Muscle of arm (tissue), 12 donors: ENCODE measurements around the gene PRELID2. TPM values are rescaled to one million over a fixed set of nuclear protein-coding genes. Genes with fewer than 3 reads are reported as not detected.
A peak's percentile ranks its signal among the peaks of the same experiment; 100 is the strongest.
"Not testable (repeated sequence)": the region's sequence is repeated elsewhere in the genome, so short reads cannot be mapped to it uniquely, and the experiment has no call there.

ENCODE experiments used
- DNase-seq: peaks from one replicate; pipeline ENCODE4 v3.0.0-alpha.2; 2013
- polyA plus RNA-seq, 12 donors: library from polyadenylated mRNA; unstranded; fragments of 120-200 nt; gene quantifications; one replicate each; pipeline ENCODE4 v1.2.1, GENCODE V29; 2013; ENCODE audit not compliant: insufficient read length in 12 of 12

Gene PRELID2
- polyA plus RNA-seq, 12 donors, result 3.0 to 12.2 (median 3.3) TPM; not detected in 1

- no peak for DNase-seq
Observed at GRCh38 chr5:145841299-145841698, 6.2 kb upstream of the PRELID2 start.

- no peak for DNase-seq
Observed at GRCh38 chr5:145840458-145841132, 5.5 kb upstream of the PRELID2 start.

- no peak for DNase-seq
Observed at GRCh38 chr5:145838276-145838675, 3.1 kb upstream of the PRELID2 start.

GRCh38 chr5:145836241-145836640 lies 1.1 kb upstream of the PRELID2 start:
- not testable (repeated sequence) for DNase-seq

DNA sequence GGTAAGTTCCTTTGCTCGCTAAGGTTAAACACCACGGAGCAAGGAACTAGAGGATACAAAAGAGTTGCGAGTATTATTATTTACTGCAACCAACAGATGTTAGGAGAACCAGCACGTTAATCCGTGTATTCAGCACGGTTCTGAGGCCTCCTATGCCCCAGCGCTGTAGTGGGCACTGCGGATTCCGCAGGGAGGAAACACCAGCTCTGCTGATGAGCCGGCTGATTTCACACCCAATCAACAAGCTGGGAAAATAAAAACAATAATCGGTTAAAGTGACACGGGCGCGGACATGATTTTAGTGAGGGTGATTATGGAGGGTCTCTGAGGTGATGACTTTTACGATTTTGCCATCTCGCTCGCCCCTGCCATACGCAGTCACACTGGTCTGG lies 702 bp upstream of the PRELID2 start:
- no peak for DNase-seq

DNA sequence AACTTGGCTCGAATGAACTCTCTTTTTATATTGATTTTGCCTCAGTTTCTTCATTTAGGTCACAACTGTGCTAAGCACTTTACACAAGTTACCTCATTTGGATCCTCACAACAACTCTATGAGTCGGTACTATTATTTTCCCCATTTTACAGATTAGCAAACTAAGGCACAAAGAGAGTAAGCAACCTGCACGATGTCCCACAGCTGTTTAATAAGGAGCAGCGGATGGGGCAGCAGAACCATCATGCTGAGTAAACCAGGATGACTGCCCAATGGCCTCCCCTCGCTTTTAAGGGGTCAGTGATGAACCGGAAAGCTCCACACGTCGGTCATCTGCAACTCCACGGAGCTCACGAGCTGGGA lies 607 bp downstream of the PRELID2 start:
- no peak for DNase-seq

DNA sequence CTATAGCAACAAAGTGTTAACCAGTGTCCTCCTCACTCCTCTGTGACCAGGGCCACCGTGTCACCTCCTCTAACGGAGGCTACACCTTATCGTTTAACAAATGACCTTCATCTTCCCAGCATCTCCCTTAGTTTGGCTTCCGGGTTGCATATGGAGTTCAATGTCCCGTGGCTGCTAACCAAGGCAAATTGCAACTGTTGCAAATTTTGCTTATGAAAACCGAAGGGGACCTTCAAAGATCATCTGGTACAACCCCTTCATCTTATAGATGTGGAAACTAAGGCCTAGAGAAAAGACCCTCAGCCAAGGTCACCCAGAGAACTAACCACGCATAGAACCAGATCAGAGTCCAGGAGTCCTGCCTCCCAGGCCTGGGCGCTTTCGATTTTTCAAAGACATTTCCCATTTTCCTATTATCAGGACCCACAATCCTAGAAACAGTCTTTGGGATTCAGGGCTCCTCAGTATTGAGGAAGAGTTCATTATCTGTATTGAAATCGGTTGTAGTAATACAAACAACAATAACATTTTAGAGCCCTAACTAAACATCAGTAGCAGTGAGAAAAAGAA lies 1.4 kb downstream of the PRELID2 start:
- DNase-seq, result no peak

- DNase-seq, result no peak
Observed at GRCh38 chr5:145830594-145830993, 4.5 kb downstream of the PRELID2 start.

DNA sequence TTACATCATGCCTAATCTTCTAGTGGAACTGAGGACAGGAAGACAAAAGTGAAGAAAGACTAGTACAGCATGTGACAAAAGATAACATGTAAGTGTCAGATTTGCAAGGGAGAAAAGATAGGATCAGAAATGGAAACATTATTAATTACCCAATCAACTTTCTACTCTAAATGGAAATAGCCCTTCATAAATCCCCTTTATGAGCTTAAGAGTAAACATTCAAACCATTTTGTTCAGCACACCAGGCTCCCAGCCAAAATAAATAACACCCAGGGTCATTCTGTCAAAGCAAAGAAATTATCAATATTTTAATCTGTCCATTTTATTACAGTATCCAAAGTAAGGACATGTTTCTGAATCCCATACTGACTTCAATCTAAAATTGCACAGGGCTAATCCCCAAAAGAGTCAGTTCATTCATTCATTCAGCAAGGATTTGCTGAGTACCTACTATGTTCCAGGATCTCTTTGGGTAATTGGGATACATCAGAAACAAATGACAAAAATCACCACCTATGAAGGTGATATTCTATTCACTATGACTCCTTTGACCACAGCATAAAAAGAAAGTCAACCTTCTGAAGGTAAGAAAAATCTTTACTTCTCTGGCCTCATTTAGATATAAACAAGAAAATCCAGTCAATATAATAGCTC lies 5.3 kb downstream of the PRELID2 start:
- no peak for DNase-seq

DNA sequence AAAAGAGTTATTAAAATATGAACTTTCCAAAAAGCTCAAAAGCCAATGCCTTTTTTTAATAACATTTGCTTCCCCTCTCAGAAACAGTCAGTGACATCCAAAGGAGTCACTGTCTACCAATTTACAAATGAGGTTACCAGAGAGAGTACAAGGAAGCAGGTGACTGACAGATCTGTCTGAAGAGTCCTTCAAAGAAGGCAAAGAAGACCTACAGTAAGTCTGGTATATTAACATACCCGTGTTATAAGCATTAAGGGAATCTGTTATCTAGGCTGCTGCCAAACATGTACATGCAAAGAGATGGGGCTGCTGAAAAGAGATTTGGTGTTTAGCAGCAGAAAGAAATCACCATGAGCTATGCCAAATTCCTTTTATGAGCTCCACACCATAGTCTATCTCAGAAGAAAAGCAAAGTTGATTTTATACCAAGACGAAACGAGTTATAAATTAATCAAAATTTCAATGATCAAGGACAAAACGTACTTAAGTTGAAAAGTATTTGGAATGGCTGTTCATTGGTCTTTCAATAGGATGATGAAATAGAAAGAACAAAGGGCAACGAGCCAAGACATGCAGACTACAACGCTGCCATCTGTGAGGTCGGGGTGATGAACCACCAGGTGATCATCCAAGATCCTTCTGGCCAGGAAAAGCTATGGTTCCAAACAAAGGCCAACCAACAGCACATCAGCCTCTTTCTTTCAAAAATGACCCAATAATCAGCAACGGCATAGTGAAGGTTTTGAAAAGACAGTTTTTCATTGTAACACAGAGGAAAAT lies 8.1 kb downstream of the PRELID2 start:
- no peak for DNase-seq

DNA sequence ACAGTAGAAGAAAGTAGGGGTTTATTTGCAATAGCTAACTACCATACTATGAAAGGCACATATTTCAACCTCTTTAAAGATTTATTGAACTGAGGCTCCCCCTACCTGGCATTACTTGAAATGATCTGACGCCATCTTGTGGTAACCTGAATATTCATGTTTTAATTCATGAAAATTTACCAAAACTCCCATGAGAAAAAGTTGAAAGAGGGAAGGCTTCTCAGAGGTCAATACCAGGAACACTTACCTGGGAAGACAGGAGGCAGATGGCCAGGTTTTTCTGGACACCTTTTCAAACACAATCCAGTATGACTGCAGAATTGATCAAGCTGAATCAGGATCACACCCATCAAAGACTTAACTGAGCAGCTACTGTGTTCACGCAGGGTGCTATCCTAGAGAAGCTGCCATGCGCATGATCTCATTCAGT lies 9.4 kb downstream of the PRELID2 start:
- peak; percentile 45 for DNase-seq

DNA sequence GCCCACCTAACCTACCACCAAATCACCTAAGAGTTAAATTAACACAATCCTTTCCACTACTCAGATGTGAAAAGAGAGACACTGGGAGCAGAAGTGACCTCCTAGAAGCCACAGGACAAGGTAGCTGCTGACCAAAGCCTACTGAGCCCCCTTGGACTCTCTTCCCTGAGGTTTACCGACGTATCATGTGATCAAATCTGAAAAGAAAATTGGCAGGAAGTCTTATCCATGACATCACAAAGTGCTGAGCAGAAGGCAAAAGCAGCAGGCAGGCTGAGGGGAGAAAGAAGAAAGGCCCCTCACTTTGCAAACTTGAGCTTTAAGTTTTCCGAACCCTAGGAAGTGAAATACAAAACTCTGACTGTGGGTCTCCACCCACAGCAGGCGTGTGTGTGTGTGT lies 11.1 kb downstream of the PRELID2 start:
- DNase-seq, result no peak

GRCh38 chr5:145818604-145819003 lies 16.5 kb downstream of the PRELID2 start:
- no peak for DNase-seq

DNA sequence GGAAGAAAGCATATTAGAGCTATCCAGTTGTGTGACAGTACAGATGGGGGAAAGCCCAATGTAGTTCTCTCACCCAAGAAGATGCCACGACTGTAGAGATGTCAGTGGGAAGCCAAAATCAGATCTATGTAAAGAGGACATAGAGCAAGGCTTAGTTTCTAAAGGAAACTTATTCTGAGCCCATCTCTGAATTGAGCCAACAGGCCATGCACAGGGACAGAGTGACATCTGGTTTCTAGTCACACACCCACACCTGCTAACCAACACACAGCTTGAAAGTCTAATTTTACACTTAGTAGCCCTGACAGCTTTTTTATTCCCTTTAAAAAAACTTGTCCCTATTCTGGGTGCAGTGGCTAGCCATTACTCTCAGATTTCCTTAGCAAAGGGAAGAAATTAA lies 22.3 kb downstream of the PRELID2 start:
- DNase-seq, result no peak

DNA sequence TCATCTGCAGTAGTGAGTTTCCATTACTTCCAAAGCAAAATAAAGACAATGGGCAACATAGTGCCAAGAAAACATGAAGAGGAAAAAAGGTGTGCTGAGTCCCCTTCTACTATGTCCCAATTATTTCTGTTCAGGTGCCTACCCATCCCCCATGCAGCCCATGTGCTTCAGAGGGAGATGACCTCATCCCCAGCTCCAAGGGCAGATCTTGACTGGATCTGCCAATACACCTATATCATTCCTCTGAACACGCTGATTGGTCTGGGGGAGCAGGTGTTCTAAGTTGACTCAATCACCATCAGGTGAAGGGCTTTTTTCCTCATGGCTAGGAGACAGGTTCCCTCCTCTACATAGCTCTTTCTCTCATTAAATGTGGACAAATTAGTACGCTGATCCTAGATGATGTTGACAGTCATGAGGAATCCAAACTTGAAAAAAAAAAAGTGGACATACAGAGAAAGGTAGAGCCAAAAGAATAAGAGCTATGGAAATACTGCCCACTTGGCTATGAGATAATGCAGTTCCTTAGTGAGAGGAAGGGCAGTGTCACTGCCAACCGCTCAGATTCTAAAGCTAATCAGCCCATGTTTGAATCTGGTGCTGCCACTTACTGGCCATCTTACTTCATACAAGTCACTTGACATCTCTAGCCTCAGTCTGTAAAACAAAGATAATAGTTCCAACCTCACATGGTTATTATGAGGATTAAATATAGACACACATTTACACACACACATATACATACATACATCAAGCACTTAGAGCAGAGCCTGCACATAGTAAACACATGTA lies 23.1 kb downstream of the PRELID2 start:
- DNase-seq, result no peak

DNA sequence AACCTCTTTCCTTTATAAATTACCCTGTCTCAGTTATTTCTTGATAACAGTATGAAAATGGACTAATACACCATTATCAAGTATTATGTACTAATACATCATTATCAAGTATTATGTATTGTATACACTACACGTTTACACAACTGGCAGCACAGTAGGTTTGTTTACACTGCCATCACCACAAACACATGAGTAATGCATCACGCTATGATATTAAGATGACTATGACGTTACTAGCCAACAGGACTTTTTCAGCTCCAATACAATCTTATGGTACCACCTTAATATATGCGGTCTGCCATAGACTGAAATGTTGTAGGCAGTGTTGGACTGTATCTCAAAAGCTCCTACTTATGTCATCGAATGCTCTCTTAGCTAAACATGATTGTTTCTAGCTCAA lies 28.2 kb downstream of the PRELID2 start:
- no peak for DNase-seq

DNA sequence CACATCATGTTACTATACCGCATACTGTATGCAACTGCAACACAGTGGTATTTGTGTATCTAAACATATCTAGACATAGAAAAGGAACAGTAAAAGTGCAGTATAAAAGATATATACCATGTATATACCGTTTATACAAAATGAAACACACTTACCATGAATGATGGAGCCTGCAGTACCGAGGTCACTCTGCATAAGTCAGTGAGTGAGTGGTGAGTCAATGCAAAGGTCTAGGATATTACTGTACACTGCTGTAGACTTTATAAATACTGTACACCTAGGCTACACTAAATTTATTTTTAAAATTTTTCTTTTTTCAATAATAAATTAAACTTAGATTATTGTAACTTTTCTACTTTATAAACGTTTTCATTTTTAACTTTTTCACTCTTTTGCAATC lies 29.3 kb downstream of the PRELID2 start:
- no peak for DNase-seq

DNA sequence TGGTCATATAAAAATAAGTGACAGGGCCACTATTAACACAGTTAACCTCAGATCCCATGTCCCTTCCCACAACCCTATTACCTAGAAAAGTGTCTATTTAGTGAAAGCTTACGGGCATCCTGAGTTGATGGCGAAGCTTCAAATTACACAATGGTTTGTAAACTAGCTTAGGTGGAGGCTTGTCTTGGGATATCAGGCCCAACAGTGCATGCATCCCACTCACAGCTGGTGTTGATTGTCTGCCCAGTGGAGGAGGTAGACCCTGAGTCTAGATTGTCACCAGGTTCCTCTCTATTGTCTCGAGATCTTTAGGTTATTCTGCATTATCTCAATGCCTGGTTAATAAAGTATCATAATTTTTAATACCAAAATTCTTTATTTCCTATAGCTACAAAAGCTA lies 30.4 kb downstream of the PRELID2 start:
- DNase-seq, result no peak

- DNase-seq, result no peak
Observed at GRCh38 chr5:145803112-145804004, 31.8 kb downstream of the PRELID2 start.

- no peak for DNase-seq
Observed at GRCh38 chr5:145801195-145801594, 33.9 kb downstream of the PRELID2 start.

DNA sequence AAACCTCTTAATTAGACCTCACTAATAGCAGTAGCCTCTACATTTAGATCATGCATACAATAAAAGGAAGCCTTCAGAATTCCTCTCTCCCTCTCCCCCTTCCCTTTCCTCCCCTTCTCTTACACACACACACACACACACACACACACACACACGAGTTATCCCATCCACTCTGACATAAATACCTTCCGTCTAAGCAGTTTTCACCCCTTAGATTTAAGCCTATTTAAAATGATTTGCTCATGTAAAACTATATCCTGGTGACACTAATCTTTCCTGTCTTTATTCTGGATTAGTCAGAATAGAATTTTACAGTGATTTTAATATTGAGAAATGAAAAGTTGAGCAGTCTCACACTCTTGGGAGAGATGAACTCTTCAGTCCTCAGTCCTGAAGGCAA lies 35.0 kb downstream of the PRELID2 start:
- no peak for DNase-seq
